ENCODE results near the gene DBT.
"Not testable (repeated sequence)": the region's sequence is repeated elsewhere in the genome, so short reads cannot be mapped to it uniquely, and the experiment has no call there.

The DBT gene

GRCh38 chr1:100249537-100250257, at the start of gene DBT:
Gene DBT (minus strand): TSS chr1:100249834. CDS start chr1:100249820, 14 bp downstream.
- H3K4me3 ChIP-seq (ENCODE audit: control insufficient read depth, low read depth, low read length), result peak within 1 kb of the TSS; percentile 100
- TF ChIP-seq CTCF (conservative IDR thresholded peaks at IDR 0.05; ENCODE audit: control insufficient read depth, insufficient read depth, low read depth, low read length), result no peak
- peak; percentile 92 for DNase-seq (ENCODE audit: low read depth)

- TF ChIP-seq CTCF (conservative IDR thresholded peaks at IDR 0.05; ENCODE audit: control insufficient read depth, insufficient read depth, low read depth, low read length), result no peak
- no peak for DNase-seq (ENCODE audit: low read depth)
- no peak overlapping the region for H3K4me3 ChIP-seq (ENCODE audit: control insufficient read depth, low read depth, low read length)
Measured at GRCh38 chr1:100298512-100298911, 48.9 kb upstream of the DBT start.

- DNase-seq (ENCODE audit: low read depth); H3K4me3 ChIP-seq (ENCODE audit: control insufficient read depth, low read depth, low read length): not testable (repeated sequence)
Measured at GRCh38 chr1:100296997-100297396, 47.4 kb upstream of the DBT start.

- no peak for DNase-seq (ENCODE audit: low read depth)
- TF ChIP-seq CTCF (conservative IDR thresholded peaks at IDR 0.05; ENCODE audit: control insufficient read depth, insufficient read depth, low read depth, low read length), result no peak
- H3K4me3 ChIP-seq (ENCODE audit: control insufficient read depth, low read depth, low read length), result no peak overlapping the region
Measured at GRCh38 chr1:100296140-100296539, 46.5 kb upstream of the DBT start.

GRCh38 chr1:100292711-100293110, 43.1 kb upstream of the DBT start:
- no peak overlapping the region for H3K4me3 ChIP-seq (ENCODE audit: control insufficient read depth, low read depth, low read length)
- peak; percentile 8 for DNase-seq (ENCODE audit: low read depth)
- TF ChIP-seq CTCF (conservative IDR thresholded peaks at IDR 0.05; ENCODE audit: control insufficient read depth, insufficient read depth, low read depth, low read length), result no peak

GRCh38 chr1:100290291-100290690, 40.7 kb upstream of the DBT start:
- TF ChIP-seq CTCF (conservative IDR thresholded peaks at IDR 0.05; ENCODE audit: control insufficient read depth, insufficient read depth, low read depth, low read length), result no peak
- DNase-seq (ENCODE audit: low read depth), result peak; percentile 26

GRCh38 chr1:100287162-100287561, 37.5 kb upstream of the DBT start:
- no peak for DNase-seq (ENCODE audit: low read depth)
- H3K4me3 ChIP-seq (ENCODE audit: control insufficient read depth, low read depth, low read length), result no peak overlapping the region
- TF ChIP-seq CTCF (conservative IDR thresholded peaks at IDR 0.05; ENCODE audit: control insufficient read depth, insufficient read depth, low read depth, low read length), result no peak

More at GRCh38 chr1:100290291-100290690, 40.7 kb upstream of the DBT start:
- no peak overlapping the region for H3K4me3 ChIP-seq (ENCODE audit: control insufficient read depth, low read depth, low read length)
